Stimulated activated CD4-positive, alpha-beta T cell treated with anti-CD3 and anti-CD28 coated beads, Interleukin-1b, Interleukin-23, amount 100 ng/mL, for 1 hour (primary cell): ENCODE measurements around the gene CRMP1.

Source experiments
- DNase-seq, 2 donors: peaks; one replicate each; pipeline ENCODE4 v3.0.0-alpha.2; 2020; ENCODE audit warnings: low read depth in 2 of 2

CRMP1 gene

GRCh38 chr4:5893004-5893580 lies at the start of gene CRMP1:
Gene CRMP1, minus strand, starts transcription at chr4:5893086. Its CDS starts 117 bp downstream, at chr4:5892969.
- no peak for DNase-seq

GRCh38 chr4:5941601-5942000 lies 48.7 kb upstream of the CRMP1 start:
- DNase-seq = no peak

GRCh38 chr4:5940470-5941203 lies 47.8 kb upstream of the CRMP1 start:
- no peak for DNase-seq

- DNase-seq = no peak
Measured at GRCh38 chr4:5933996-5934831, 41.3 kb upstream of the CRMP1 start.

GRCh38 chr4:5933116-5933515 lies 40.2 kb upstream of the CRMP1 start:
- DNase-seq = no peak

- DNase-seq = no peak
Measured at GRCh38 chr4:5932035-5932568, 39.2 kb upstream of the CRMP1 start.

GRCh38 chr4:5931526-5931925 lies 38.6 kb upstream of the CRMP1 start:
- no peak for DNase-seq

- DNase-seq = no peak
Measured at GRCh38 chr4:5930876-5931275, 38.0 kb upstream of the CRMP1 start.

- DNase-seq = no peak
Measured at GRCh38 chr4:5930456-5930855, 37.6 kb upstream of the CRMP1 start.

- DNase-seq = no peak
Measured at GRCh38 chr4:5928844-5929420, 36.0 kb upstream of the CRMP1 start.

- DNase-seq = no peak
Measured at GRCh38 chr4:5928274-5928673, 35.4 kb upstream of the CRMP1 start.

- DNase-seq = no peak
Measured at GRCh38 chr4:5927747-5928146, 34.9 kb upstream of the CRMP1 start.

GRCh38 chr4:5927116-5927515 lies 34.2 kb upstream of the CRMP1 start:
- no peak for DNase-seq

GRCh38 chr4:5926598-5926997 lies 33.7 kb upstream of the CRMP1 start:
- DNase-seq = no peak

GRCh38 chr4:5925419-5926200 lies 32.7 kb upstream of the CRMP1 start:
- DNase-seq = no peak

GRCh38 chr4:5924461-5925125 lies 31.7 kb upstream of the CRMP1 start:
- DNase-seq = no peak

- no peak for DNase-seq
Measured at GRCh38 chr4:5923376-5923775, 30.5 kb upstream of the CRMP1 start.

- no peak for DNase-seq
Measured at GRCh38 chr4:5922556-5922955, 29.7 kb upstream of the CRMP1 start.

- DNase-seq = no peak
Measured at GRCh38 chr4:5921981-5922380, 29.1 kb upstream of the CRMP1 start.

- no peak for DNase-seq
Measured at GRCh38 chr4:5921101-5921980, 28.5 kb upstream of the CRMP1 start.
